Measurements from ENCODE around the gene TOLLIP.

Gene TOLLIP

DNA sequence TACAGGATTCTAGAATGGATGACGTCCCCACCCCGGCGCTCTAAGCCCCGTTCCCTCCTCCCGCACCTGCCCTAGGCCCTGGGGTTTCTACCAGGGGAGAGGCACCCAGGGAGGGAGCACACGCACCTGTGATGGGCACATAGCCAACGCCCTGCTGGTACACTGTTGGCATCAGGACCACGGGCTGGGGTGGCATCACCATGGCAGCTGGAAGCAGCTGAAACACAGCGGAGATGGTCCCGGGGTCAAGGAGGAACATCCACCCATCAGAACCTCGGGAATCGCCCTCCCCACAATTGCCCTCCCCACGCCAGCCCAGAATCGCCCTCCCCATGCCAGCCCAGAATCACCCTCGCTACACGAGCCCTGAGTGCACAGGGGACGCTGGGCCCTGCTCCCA is 23.6 kb downstream of the TOLLIP start:
- in situ Hi-C loops (cut with HindIII; ENCODE audit: low pct_ligation_motif_present, low sequenced_read_pairs), result no loop called here
- TF ChIP-seq, protein P1, sequence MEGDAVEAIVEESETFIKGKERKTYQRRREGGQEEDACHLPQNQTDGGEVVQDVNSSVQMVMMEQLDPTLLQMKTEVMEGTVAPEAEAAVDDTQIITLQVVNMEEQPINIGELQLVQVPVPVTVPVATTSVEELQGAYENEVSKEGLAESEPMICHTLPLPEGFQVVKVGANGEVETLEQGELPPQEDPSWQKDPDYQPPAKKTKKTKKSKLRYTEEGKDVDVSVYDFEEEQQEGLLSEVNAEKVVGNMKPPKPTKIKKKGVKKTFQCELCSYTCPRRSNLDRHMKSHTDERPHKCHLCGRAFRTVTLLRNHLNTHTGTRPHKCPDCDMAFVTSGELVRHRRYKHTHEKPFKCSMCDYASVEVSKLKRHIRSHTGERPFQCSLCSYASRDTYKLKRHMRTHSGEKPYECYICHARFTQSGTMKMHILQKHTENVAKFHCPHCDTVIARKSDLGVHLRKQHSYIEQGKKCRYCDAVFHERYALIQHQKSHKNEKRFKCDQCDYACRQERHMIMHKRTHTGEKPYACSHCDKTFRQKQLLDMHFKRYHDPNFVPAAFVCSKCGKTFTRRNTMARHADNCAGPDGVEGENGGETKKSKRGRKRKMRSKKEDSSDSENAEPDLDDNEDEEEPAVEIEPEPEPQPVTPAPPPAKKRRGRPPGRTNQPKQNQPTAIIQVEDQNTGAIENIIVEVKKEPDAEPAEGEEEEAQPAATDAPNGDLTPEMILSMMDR (IDR thresholded peaks at IDR 0.05; ENCODE audit: low read depth, low read length, missing control alignments), result no peak
- peaks cover 26% of the 10 kb centered on the region for H3K36me3 ChIP-seq (replicated peaks)

DNA sequence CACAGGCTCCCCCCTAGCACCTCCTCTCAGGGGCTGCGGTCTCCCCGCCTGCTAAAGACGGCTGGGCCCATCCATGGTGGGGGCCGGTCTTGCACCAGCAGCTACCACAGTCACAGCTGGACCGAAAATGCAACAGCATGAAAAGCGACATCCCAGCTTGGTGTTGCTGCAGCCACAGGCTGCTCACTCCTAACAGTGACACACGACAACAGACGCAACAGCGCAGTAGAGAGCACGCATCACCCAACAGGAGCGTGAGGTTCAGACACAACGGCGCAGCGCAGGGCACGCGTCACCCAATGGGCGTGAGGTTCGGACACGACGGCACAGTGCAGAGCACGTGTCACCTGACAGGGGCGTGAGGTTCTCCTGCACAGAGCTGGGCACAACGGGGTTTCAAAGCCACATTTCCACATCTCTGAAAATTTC is 24.1 kb downstream of the TOLLIP start:
- no peak for DNase-seq
- Histone ChIP-seq H3K27me3 (replicated peaks) (no peaks in the 10 kb centered on the region), H3K27ac (no peak overlapping the region), H3K36me3 (replicated peaks) (peaks cover 25% of the 10 kb centered on the region), H3K4me3 (ENCODE audit: low read depth, low read length) (no peak overlapping the region)
- TF ChIP-seq, protein P1 (IDR thresholded peaks at IDR 0.05; ENCODE audit: low read depth, low read length, missing control alignments), result no peak
- in situ Hi-C loops (cut with HindIII; ENCODE audit: low pct_ligation_motif_present, low sequenced_read_pairs), result no loop called here

More for the DNA sequence above, 23.6 kb downstream of the TOLLIP start:
- no peak for DNase-seq
- no peaks in the 10 kb centered on the region for H3K27me3 ChIP-seq (replicated peaks)
- H3K4me3 ChIP-seq (ENCODE audit: low read depth, low read length), result no peak overlapping the region
- no peak overlapping the region for H3K27ac ChIP-seq

DNA sequence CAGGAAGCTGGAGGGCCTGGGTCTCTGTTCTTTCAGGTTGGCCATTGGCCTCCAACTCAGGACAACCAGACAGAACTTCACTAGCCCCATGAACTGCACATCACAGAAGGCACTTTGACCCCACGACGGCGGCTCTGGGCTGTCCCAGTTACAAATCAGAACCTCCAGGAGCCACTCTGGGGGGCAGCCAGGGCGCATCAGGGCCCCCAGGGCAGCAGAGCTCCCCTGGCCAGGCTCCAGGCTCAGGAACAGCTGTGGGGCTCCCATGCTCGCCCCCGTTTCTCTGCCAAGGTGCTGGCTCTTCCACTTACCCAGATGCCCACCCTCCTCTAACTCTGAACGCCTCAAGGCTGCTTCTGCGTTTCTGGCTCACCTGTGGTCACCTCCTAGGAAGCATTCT is 25.5 kb downstream of the TOLLIP start:
- DNase-seq, result no peak
- TF ChIP-seq, protein P1 (IDR thresholded peaks at IDR 0.05; ENCODE audit: low read depth, low read length, missing control alignments), result no peak
- Histone ChIP-seq H3K27ac (no peak overlapping the region), H3K36me3 (replicated peaks) (peaks cover 19% of the 10 kb centered on the region), H3K4me3 (ENCODE audit: low read depth, low read length) (no peak overlapping the region), H3K27me3 (replicated peaks) (no peaks in the 10 kb centered on the region)
- in situ Hi-C loops (cut with HindIII; ENCODE audit: low pct_ligation_motif_present, low sequenced_read_pairs), result no loop called here

DNA sequence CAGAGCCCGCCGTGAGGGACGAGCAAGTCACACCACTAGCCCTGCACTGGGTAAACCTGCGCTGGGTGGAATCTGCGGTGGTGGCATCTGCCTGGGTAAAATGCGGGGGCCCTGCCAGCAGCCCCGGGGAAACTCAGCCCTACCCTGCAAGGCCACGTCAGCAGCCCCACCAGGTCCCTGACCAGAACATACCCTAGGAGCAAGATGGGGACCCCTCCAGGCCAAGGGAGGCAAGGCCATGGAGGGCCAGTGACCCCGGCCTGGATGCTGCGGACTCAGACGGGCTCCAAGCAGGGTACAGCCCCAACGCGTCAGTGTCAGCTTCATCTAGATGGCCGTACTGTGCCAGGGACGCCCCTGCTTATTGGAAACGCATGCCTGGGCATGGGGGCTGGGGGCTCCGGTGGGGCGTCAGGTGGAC is 26.3 kb downstream of the TOLLIP start:
- TF ChIP-seq, protein P1 (IDR thresholded peaks at IDR 0.05; ENCODE audit: low read depth, low read length, missing control alignments), result no peak
- DNase-seq, result no peak
- H3K27me3 ChIP-seq (replicated peaks), result no peaks in the 10 kb centered on the region
- H3K36me3 ChIP-seq (replicated peaks), result peaks cover 19% of the 10 kb centered on the region
- in situ Hi-C loops (cut with HindIII; ENCODE audit: low pct_ligation_motif_present, low sequenced_read_pairs), result no loop called here
- H3K27ac ChIP-seq, result no peak overlapping the region
- H3K4me3 ChIP-seq (ENCODE audit: low read depth, low read length), result no peak overlapping the region

DNA sequence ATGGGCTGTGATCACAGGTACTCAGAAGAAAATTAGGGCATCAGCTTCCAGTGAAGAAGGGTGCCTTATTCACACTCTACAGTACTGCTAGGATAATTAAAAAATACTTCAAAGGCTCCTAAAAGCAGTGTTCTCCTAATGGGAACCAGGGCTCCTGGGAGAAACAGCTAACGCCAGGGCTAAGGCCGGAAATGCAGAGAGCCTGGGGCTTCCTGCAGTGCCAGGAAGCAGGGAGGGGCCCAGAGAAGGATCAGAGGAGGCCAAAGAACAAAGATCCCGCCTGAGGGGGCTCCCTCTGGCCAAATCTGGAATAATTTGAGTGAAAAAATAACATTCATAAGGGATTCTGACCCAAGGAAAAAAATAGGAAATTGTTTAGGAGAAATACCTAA is 27.5 kb downstream of the TOLLIP start:
- TF ChIP-seq, protein P1 (IDR thresholded peaks at IDR 0.05; ENCODE audit: low read depth, low read length, missing control alignments), result no peak
- in situ Hi-C loops (cut with HindIII; ENCODE audit: low pct_ligation_motif_present, low sequenced_read_pairs), result no loop called here
- no peaks in the 10 kb centered on the region for H3K27me3 ChIP-seq (replicated peaks)
- no peak overlapping the region for H3K27ac ChIP-seq
- H3K4me3 ChIP-seq (ENCODE audit: low read depth, low read length), result no peak overlapping the region
- H3K36me3 ChIP-seq (replicated peaks), result peaks cover 19% of the 10 kb centered on the region
- DNase-seq, result no peak

DNA sequence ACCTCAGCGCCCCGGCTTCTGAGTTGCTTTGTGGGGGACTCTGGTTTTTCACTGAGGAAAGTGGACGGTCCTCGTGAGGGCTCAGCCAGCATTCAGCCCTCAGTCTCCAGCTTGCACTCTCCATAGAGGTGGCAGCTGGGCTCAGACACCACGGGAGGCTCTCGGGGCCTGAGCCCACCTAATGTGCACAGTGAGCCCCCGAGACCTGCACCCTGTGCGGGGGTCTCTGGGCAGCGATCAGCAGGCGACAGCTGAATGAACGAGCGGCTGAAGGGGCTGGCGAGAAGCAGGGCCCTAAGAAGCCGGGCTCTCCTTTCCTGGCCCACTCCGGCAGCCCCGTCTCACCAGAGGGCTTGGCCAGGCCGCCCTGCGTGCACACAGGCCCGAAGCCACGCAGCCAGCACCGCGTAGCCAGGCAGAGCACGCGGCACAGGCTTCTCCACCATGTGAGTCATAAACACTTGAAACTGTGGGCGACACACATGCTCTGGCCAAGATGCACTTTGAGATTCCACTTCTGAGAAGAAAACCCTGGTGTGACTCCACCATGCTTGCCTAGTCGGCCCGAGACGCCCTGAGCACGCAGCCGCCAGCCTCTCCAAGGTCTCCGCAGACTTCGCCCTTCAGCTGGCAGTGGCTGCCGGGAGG is 28.0 kb downstream of the TOLLIP start:
- in situ Hi-C loops (cut with HindIII; ENCODE audit: low pct_ligation_motif_present, low sequenced_read_pairs), result no loop called here
- no peak for DNase-seq
- H3K27ac ChIP-seq, result no peak overlapping the region
- TF ChIP-seq, protein P1 (IDR thresholded peaks at IDR 0.05; ENCODE audit: low read depth, low read length, missing control alignments), result no peak
- H3K27me3 ChIP-seq (replicated peaks), result no peaks in the 10 kb centered on the region
- H3K4me3 ChIP-seq (ENCODE audit: low read depth, low read length), result no peak overlapping the region
- peaks cover 20% of the 10 kb centered on the region for H3K36me3 ChIP-seq (replicated peaks)

Data from brain microvascular endothelial cell (primary cell).